ENCODE data around the gene FNIP2.
A peak's percentile ranks its signal among the peaks of the same experiment; 100 is the strongest.

FNIP2 gene

DNA sequence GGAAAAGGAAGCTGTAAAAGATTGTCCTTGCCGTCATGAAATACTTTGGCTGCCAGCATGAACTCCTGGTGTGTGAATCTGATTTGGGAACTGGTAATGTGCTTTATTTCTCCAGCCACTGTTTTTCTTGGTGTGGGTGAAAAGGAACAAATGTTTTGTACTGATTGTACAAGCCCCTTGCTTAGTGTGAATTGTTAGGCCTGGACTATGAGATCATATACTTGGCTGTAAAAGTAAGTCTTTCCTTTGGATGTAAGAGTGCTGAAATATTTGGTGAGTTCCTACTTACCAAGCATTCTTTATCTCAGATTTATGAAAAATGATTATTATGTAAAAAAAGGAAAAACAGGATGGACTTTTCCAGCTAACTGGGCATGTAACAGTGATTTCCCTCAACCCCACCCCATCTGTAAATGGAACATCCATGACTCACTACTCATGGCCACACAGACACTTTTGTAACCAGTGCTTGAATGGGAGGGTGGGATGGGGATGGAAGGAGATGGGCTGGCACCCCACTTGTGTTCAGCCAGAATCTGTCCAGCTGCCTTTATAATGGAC lies 6.3 kb downstream of the FNIP2 start:
- no peak overlapping the region for H3K9ac ChIP-seq (ENCODE audit: low read depth, low read length, poor library complexity, severe bottlenecking)
- no peaks in the 10 kb centered on the region for H3F3A ChIP-seq (ENCODE audit: low read depth)
- peak overlapping the region; percentile 77 for H3K4me2 ChIP-seq (ENCODE audit: low read depth, low read length, poor library complexity, severe bottlenecking)
- no peaks in the 10 kb centered on the region for H3K36me3 ChIP-seq (ENCODE audit: insufficient read depth, low read length)
- H2AFZ ChIP-seq (ENCODE audit: low read length): no peak overlapping the region
- H3K9me3 ChIP-seq (ENCODE audit: insufficient read depth, low read depth, low read length): no peaks in the 10 kb centered on the region
- peaks cover 18% of the 10 kb centered on the region for H4K20me1 ChIP-seq (ENCODE audit: insufficient read depth, low read length, poor library complexity, severe bottlenecking)
- no peak for TF ChIP-seq EZH2phosphoT487 (IDR thresholded peaks at IDR 0.05; ENCODE audit: borderline replicate concordance)
- TF ChIP-seq, protein P1, sequence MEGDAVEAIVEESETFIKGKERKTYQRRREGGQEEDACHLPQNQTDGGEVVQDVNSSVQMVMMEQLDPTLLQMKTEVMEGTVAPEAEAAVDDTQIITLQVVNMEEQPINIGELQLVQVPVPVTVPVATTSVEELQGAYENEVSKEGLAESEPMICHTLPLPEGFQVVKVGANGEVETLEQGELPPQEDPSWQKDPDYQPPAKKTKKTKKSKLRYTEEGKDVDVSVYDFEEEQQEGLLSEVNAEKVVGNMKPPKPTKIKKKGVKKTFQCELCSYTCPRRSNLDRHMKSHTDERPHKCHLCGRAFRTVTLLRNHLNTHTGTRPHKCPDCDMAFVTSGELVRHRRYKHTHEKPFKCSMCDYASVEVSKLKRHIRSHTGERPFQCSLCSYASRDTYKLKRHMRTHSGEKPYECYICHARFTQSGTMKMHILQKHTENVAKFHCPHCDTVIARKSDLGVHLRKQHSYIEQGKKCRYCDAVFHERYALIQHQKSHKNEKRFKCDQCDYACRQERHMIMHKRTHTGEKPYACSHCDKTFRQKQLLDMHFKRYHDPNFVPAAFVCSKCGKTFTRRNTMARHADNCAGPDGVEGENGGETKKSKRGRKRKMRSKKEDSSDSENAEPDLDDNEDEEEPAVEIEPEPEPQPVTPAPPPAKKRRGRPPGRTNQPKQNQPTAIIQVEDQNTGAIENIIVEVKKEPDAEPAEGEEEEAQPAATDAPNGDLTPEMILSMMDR (conservative IDR thresholded peaks at IDR 0.05; ENCODE audit: low read length): no peak
- H3K4me3 ChIP-seq (ENCODE audit: low read length, poor library complexity, severe bottlenecking): peak overlapping the region; percentile 57
- H3K9me2 ChIP-seq (replicated peaks; ENCODE audit: low read depth, low read length): no peaks in the 10 kb centered on the region
- H3K27me3 ChIP-seq (ENCODE audit: insufficient read depth, low read length, poor library complexity, severe bottlenecking): no peaks in the 10 kb centered on the region
- H3K79me2 ChIP-seq (ENCODE audit: insufficient read depth, low read length): peaks cover 96% of the 10 kb centered on the region
- H3K4me1 ChIP-seq (ENCODE audit: insufficient read depth, low read length, poor library complexity, severe bottlenecking): peaks cover 85% of the 10 kb centered on the region

DNA sequence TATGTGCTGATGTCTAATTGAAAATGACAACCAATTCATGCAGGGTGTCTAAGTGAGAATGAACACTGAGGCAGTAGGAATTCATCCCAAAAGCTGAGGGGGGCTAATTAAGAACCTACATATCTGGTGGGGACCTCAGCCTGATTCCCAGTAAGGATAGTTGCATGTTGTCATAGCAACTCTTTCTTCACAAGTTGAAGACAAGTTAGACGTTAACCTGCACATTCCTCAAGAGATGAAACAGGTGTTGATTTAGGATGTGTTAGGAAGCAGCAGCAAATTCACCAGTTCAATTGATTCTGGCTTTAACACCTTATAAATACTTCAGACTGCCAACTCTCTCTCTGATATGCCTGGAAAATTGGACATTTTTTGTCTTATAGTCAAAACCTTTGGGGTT lies 7.3 kb downstream of the FNIP2 start:
- Histone ChIP-seq H2AFZ (ENCODE audit: low read length) (no peak overlapping the region), H3K4me3 (ENCODE audit: low read length, poor library complexity, severe bottlenecking) (no peak overlapping the region), H3K9me2 (replicated peaks; ENCODE audit: low read depth, low read length) (no peaks in the 10 kb centered on the region), H4K20me1 (ENCODE audit: insufficient read depth, low read length, poor library complexity, severe bottlenecking) (peaks cover 18% of the 10 kb centered on the region), H3K79me2 (ENCODE audit: insufficient read depth, low read length) (peaks cover 96% of the 10 kb centered on the region), H3K9ac (ENCODE audit: low read depth, low read length, poor library complexity, severe bottlenecking) (no peak overlapping the region), H3F3A (ENCODE audit: low read depth) (no peaks in the 10 kb centered on the region), H3K9me3 (ENCODE audit: insufficient read depth, low read depth, low read length) (no peaks in the 10 kb centered on the region), H3K4me1 (ENCODE audit: insufficient read depth, low read length, poor library complexity, severe bottlenecking) (peaks cover 75% of the 10 kb centered on the region), H3K36me3 (ENCODE audit: insufficient read depth, low read length) (no peaks in the 10 kb centered on the region), H3K27me3 (ENCODE audit: insufficient read depth, low read length, poor library complexity, severe bottlenecking) (no peaks in the 10 kb centered on the region), H3K4me2 (ENCODE audit: low read depth, low read length, poor library complexity, severe bottlenecking) (peak overlapping the region; percentile 77)
- no peak for TF ChIP-seq EZH2phosphoT487 (IDR thresholded peaks at IDR 0.05; ENCODE audit: borderline replicate concordance)
- TF ChIP-seq, protein P1 (conservative IDR thresholded peaks at IDR 0.05; ENCODE audit: low read length): no peak

DNA sequence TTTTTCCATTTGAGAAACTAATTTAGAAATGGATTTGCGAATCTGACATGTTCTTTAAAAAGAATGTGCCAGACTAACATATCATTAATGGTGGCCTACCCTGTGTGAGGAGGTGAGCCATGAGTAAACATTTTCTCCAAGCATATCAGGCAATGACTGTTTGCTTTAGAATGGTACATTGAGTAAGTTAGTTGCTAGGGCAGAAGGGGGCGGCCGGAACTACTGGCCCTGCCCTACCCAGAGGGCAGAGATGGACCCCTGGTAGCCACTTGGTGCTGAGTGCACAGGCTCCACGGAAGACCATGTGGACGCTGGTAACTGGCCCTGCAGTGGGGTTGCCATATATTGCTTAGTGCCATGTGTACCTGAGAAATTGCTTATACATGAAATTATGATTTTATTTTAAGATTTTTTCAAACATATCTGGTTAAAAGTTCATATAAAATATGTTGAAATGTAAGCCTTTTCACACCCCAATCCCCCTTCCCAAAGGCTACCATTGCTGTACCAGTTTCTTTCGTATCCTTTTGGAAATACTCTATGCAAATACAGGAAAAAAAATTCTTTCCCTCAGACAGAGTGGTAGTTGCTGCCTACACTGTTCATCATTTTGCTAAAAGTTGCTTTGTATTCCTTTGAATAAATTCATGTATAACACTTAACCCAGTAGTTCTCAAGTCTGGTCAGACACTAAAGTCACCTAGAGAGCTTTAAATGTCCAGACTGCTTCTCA lies 8.8 kb downstream of the FNIP2 start:
- Histone ChIP-seq H3K9me3 (ENCODE audit: insufficient read depth, low read depth, low read length) (no peaks in the 10 kb centered on the region), H2AFZ (ENCODE audit: low read length) (no peak overlapping the region), H3K79me2 (ENCODE audit: insufficient read depth, low read length) (peaks cover 96% of the 10 kb centered on the region), H3F3A (ENCODE audit: low read depth) (no peaks in the 10 kb centered on the region), H3K4me1 (ENCODE audit: insufficient read depth, low read length, poor library complexity, severe bottlenecking) (peaks cover 72% of the 10 kb centered on the region), H3K4me2 (ENCODE audit: low read depth, low read length, poor library complexity, severe bottlenecking) (peak overlapping the region; percentile 77), H3K9ac (ENCODE audit: low read depth, low read length, poor library complexity, severe bottlenecking) (peak overlapping the region; percentile 18), H3K36me3 (ENCODE audit: insufficient read depth, low read length) (no peaks in the 10 kb centered on the region), H3K27me3 (ENCODE audit: insufficient read depth, low read length, poor library complexity, severe bottlenecking) (no peaks in the 10 kb centered on the region), H4K20me1 (ENCODE audit: insufficient read depth, low read length, poor library complexity, severe bottlenecking) (peaks cover 18% of the 10 kb centered on the region), H3K4me3 (ENCODE audit: low read length, poor library complexity, severe bottlenecking) (peak overlapping the region; percentile 57), H3K9me2 (replicated peaks; ENCODE audit: low read depth, low read length) (no peaks in the 10 kb centered on the region)
- TF ChIP-seq EZH2phosphoT487 (IDR thresholded peaks at IDR 0.05; ENCODE audit: borderline replicate concordance): no peak
- TF ChIP-seq, protein P1 (conservative IDR thresholded peaks at IDR 0.05; ENCODE audit: low read length): no peak
